H54 (cell line): ENCODE data around the gene ATP6V0D1.

Experiments
- DNase-seq: peaks from one replicate; pipeline ENCODE4 v3.0.0; 2011; ENCODE audit warnings: low spot score, mixed read lengths; ENCODE audit not compliant: insufficient read length
- FAIRE-seq: peaks from 3 replicates; lab custom pipeline; 2011; peaks lifted over from hg19 to GRCh38; lab: Jason Lieb, UNC
- POLR2A ChIP-seq: IDR thresholded peaks from 2 replicates; pipeline ENCODE4 v1.6.1; 2011; ENCODE audit warnings: low read depth, mild to moderate bottlenecking, low read length

ATP6V0D1 gene

GRCh38 chr16:67413978-67414911 lies 66.7 kb downstream of the ATP6V0D1 start:
- no peak for DNase-seq
- no peak for TF ChIP-seq POLR2A
- FAIRE-seq, result no peak

GRCh38 chr16:67412294-67412693 lies 68.7 kb downstream of the ATP6V0D1 start:
- no peak for TF ChIP-seq POLR2A
- FAIRE-seq, result no peak
- DNase-seq, result no peak

DNA sequence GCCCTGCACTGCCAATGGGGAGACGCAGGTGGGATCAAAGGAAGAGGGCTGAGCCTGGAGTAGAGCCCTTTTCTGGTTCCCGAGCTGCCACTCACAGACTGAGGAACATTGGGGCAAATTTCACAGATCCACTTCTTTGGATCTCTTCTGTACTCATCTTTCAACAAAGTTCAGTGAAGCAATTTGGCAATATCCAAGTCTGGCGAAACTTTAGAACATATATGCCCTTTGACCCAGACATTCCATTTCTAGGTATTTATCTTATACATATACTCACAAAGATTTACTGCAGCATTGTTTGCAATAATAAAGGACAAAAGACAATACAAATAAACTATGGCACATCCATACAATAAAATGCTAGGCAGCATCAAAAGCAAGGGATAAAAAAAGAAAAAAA lies 69.6 kb downstream of the ATP6V0D1 start:
- no peak for TF ChIP-seq POLR2A
- no peak for DNase-seq
- no peak for FAIRE-seq

GRCh38 chr16:67409631-67410030 lies 71.3 kb downstream of the ATP6V0D1 start:
- DNase-seq, result no peak
- no peak for TF ChIP-seq POLR2A
- no peak for FAIRE-seq

GRCh38 chr16:67407788-67408452 lies 73.0 kb downstream of the ATP6V0D1 start:
- TF ChIP-seq POLR2A, result no peak
- no peak for DNase-seq
- FAIRE-seq, result no peak

DNA sequence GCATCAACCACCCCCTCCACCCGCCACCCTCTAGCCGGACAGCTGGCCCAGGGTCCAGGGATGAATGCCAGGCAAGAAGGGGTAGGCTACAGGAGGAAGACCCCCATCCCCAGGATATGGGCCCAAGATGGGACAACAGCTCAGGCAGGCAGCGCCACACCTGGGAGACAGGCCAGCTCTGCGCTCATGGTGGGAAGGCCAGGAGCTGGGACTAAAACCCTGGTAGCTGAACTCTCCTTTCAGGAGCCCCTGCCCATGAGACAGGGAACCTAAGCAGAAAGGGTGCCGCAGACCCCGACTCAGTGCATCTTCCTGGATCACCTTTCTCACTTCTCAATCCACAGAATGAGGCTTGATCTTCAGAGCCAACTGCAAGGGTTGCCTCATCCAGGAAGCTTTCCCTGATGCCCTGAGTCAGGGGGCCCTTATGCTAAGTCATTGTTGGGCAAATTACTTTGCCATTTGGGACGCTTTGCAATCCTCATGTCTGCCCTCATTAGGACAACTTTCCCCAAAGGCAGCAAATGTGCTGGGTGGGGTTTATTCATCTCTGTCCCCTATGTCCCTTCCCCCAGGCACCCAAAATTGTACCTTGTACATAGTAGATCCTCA lies 73.7 kb downstream of the ATP6V0D1 start:
- DNase-seq (no peak), FAIRE-seq (no peak)
- no peak for TF ChIP-seq POLR2A

GRCh38 chr16:67406111-67406971 lies 74.6 kb downstream of the ATP6V0D1 start:
- FAIRE-seq (peak; percentile 89), DNase-seq (peak; percentile 96)
- no peak for TF ChIP-seq POLR2A

GRCh38 chr16:67405336-67405735 lies 75.6 kb downstream of the ATP6V0D1 start:
- no peak for FAIRE-seq
- TF ChIP-seq POLR2A, result no peak
- DNase-seq, result no peak

DNA sequence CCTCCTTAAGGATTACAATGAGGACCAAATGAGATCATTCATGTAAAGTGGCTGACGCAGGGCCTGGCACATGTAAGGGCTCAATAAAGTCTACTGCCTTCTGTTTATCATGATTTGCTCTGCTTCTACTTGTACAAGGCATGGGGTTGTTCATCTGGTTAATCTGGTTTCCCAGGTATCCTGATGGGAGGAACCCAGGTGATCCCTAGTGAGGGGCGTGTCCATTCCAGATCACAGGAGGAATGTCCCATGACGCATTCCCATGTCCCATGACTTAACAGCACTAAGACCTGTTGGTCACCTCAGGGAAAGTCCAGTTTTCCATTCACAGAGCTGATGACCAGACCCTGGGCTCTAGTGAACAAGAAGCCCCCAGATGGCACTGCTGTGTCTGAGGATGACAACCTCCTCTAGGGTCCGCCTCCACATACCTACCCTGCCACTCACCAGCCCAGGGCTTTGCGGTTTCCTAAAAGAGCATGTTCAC lies 76.2 kb downstream of the ATP6V0D1 start:
- no peak for FAIRE-seq
- no peak for TF ChIP-seq POLR2A
- DNase-seq, result no peak

GRCh38 chr16:67403976-67404555 lies 76.9 kb downstream of the ATP6V0D1 start:
- FAIRE-seq (no peak), DNase-seq (no peak)
- TF ChIP-seq POLR2A, result no peak

DNA sequence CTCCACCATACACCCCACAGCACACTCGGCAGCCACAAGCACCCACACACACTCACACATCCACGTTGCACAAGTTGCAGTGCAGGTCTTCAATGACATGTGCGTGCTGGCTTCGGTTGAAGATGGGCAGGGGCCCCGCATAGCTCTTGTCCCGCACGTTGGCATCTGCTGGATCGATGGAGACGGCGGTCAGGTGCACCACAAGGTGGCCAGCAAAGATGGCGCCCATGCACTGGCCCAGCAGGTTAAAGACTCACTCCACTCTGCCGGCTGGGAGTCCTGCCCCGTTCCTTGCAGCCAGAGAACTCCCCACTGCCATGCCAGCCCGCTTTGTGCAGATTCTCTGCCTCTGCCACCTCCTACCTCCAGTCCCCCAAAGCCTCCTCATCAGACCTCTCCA lies 80.1 kb downstream of the ATP6V0D1 start:
- FAIRE-seq (no peak), DNase-seq (no peak)
- TF ChIP-seq POLR2A, result no peak

DNA sequence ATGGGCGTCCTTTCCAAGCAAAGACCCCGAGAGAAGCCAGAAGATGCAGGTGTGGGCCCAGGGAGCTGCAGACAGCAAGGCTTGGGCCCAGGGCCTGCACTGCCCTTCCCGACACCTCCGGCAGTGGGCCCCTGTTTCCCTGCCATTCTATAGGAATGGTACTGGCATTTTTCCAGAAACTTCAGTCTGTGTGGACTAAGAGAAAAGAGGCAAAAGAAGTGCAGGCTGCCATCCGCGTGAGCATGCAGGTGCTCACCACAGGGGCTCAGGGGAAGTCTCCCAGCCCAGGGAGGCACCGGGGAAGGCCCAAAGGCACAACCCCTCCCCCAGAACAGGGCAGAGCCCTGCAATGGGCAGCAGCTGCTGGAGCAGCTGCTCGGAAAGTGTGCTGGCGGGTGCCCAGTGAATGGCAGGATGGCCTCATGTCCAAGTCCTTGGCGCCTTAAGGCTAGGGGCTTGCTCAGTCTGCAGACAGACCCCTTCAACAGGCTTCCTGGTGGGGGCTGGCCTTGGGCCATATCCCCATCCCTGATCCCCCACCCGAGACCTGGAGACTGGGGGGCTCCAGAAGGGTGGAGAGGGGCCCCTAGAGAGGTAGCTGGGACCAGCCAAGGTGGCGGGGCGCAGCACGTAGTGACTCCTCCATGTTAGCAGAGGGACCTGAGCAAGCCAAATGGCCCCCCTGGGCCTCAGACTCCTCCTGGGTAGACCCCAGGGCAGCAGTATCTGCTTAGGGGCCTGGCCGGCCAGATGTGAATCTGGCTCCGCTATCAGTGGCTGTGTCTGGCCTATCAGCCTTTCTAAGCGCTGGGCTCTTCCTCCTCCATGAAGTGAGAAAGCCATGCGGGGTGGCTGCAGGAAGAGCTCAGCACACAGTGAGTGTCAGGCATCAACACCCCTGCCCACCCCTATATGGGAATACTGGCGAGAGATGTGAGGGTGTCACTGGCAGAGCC lies 80.9 kb downstream of the ATP6V0D1 start:
- no peak for TF ChIP-seq POLR2A
- no peak for FAIRE-seq
- no peak for DNase-seq
